HCT116 (cell line): ENCODE data around the gene PPP2R5B.

Experiments used
- CEBPB ChIP-seq: IDR thresholded peaks from 2 replicates; pipeline ENCODE4 v1.6.1; 2012; ENCODE audit warnings: low read depth
- EGR1 ChIP-seq: IDR thresholded peaks from 2 replicates; pipeline ENCODE4 v1.6.1; 2012; ENCODE audit warnings: low read depth
- EZH2 ChIP-seq: fragments of 200-600 bp; sonication (generic); IDR thresholded peaks from 2 replicates; pipeline ENCODE4 v1.6.1; 2017; ENCODE audit warnings: antibody characterized with exemption, mixed run types
- EZH2phosphoT487 ChIP-seq: fragments of 200-600 bp; IDR thresholded peaks from 2 replicates; pipeline ENCODE4 v1.6.1; 2018; ENCODE audit warnings: antibody characterized with exemption, borderline replicate concordance
- POLR2A ChIP-seq: IDR thresholded peaks from 2 replicates; pipeline ENCODE4 v1.7.0; 2011; ENCODE audit warnings: borderline replicate concordance; ENCODE audit not compliant: insufficient read depth, insufficient read length; ENCODE audit errors: extremely low read depth
- POLR2AphosphoS5 ChIP-seq: IDR thresholded peaks from 2 replicates; pipeline ENCODE4 v1.6.1; 2011; ENCODE audit warnings: mild to moderate bottlenecking, low read depth, low read length, moderate library complexity
- SIN3A ChIP-seq: IDR thresholded peaks from 2 replicates; pipeline ENCODE4 v1.6.1; 2012; ENCODE audit warnings: low read depth
- YY1 ChIP-seq: IDR thresholded peaks from 2 replicates; pipeline ENCODE4 v1.6.1; 2011; ENCODE audit warnings: low read length, low read depth, moderate library complexity, mild to moderate bottlenecking; ENCODE audit not compliant: insufficient replicate concordance; ENCODE audit errors: extremely low read depth
- ZFX ChIP-seq: fragments of 450-650 bp; IDR thresholded peaks from 2 replicates; pipeline ENCODE4 v1.6.1; 2017
- TF ChIP-seq, protein P1 (sequence below): IDR thresholded peaks from 2 replicates; pipeline ENCODE4 v1.6.1; 2012; ENCODE audit warnings: low read depth
- TF ChIP-seq, protein P2 (sequence below), 3 experiments: fragments of 200-600 bp in 1 of 3; sonication (generic) in 1 of 3; IDR thresholded peaks in 2 of 3; conservative IDR thresholded peaks in 1 of 3; 2 replicates each; pipeline ENCODE4 v1.5.1; 2012 to 2017; ENCODE audit warnings: low read depth in 2 of 3, low read length in 2 of 3, antibody characterized with exemption in 1 of 3, borderline replicate concordance in 1 of 3, control low read depth in 1 of 3, mild to moderate bottlenecking in 1 of 3, mixed read lengths in 1 of 3, mixed run types in 1 of 3, moderate library complexity in 1 of 3; ENCODE audit not compliant: insufficient read depth in 1 of 3

DNA sequence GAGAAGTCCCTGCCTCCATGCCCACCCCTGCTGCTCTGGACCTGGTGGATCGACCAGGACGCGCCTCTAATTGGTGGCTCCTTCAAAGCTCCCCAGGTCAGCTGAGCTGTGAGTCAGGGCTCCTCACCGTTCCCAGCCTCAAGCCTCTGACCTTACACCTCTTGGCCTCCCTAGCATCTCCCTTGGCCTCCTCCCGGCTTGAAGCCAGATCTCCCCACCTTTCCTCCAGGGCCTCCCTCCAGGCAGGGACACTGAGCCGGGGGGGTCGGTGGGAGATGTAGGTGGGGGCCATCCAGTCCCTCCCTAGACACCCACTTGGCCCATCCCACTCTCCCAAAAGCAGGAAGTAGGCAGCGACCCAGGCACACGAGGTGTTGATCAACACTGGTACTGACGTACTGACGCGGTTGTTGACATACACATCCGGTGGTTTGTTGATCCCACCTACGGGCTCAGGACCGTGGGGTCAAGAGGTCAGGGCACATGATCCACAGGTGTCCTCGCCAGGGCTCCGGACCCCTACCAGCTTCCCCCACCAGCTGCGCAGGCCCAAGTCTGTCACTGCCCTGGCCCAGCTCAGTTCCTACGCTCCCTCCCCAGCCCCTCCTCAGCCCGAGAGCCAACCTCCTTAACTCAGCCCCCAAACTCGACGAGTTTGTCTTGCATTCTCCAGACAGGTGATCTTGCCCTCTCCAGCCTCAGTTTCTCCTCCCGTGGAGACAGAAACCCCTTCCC, 8.3 kb upstream of the PPP2R5B start:
- TF ChIP-seq POLR2A (no peak), EGR1 (no peak), YY1 (no peak), CEBPB (no peak), ZFX (no peak), SIN3A (no peak), EZH2 (no peak), POLR2AphosphoS5 (0 out of 2 replicates have a peak, but pooled peaks have one; percentile 8), EZH2phosphoT487 (no peak)
- TF ChIP-seq, protein P1, sequence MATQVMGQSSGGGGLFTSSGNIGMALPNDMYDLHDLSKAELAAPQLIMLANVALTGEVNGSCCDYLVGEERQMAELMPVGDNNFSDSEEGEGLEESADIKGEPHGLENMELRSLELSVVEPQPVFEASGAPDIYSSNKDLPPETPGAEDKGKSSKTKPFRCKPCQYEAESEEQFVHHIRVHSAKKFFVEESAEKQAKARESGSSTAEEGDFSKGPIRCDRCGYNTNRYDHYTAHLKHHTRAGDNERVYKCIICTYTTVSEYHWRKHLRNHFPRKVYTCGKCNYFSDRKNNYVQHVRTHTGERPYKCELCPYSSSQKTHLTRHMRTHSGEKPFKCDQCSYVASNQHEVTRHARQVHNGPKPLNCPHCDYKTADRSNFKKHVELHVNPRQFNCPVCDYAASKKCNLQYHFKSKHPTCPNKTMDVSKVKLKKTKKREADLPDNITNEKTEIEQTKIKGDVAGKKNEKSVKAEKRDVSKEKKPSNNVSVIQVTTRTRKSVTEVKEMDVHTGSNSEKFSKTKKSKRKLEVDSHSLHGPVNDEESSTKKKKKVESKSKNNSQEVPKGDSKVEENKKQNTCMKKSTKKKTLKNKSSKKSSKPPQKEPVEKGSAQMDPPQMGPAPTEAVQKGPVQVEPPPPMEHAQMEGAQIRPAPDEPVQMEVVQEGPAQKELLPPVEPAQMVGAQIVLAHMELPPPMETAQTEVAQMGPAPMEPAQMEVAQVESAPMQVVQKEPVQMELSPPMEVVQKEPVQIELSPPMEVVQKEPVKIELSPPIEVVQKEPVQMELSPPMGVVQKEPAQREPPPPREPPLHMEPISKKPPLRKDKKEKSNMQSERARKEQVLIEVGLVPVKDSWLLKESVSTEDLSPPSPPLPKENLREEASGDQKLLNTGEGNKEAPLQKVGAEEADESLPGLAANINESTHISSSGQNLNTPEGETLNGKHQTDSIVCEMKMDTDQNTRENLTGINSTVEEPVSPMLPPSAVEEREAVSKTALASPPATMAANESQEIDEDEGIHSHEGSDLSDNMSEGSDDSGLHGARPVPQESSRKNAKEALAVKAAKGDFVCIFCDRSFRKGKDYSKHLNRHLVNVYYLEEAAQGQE: no peak
- TF ChIP-seq, protein P2, sequence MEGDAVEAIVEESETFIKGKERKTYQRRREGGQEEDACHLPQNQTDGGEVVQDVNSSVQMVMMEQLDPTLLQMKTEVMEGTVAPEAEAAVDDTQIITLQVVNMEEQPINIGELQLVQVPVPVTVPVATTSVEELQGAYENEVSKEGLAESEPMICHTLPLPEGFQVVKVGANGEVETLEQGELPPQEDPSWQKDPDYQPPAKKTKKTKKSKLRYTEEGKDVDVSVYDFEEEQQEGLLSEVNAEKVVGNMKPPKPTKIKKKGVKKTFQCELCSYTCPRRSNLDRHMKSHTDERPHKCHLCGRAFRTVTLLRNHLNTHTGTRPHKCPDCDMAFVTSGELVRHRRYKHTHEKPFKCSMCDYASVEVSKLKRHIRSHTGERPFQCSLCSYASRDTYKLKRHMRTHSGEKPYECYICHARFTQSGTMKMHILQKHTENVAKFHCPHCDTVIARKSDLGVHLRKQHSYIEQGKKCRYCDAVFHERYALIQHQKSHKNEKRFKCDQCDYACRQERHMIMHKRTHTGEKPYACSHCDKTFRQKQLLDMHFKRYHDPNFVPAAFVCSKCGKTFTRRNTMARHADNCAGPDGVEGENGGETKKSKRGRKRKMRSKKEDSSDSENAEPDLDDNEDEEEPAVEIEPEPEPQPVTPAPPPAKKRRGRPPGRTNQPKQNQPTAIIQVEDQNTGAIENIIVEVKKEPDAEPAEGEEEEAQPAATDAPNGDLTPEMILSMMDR (IDR thresholded peaks at IDR 0.05 in 2 of 3, conservative IDR thresholded peaks at IDR 0.05 in 1 of 3; ENCODE audit: borderline replicate concordance in 1 of 3, insufficient read depth in 1 of 3, low read depth in 2 of 3, low read length in 2 of 3): no peak
